Medulla oblongata (tissue), 1 donor: ENCODE measurements around the gene ANKRD55.
"Not testable (repeated sequence)": the region's sequence is repeated elsewhere in the genome, so short reads cannot be mapped to it uniquely, and the experiment has no call there.

Source experiments
- DNase-seq: peaks from one replicate; pipeline ENCODE4 v3.0.0-alpha.2; 2015; ENCODE audit errors: extremely low spot score

ANKRD55 gene

GRCh38 chr5:56207537-56207936 lies 25.6 kb downstream of the ANKRD55 start:
- DNase-seq = no peak

GRCh38 chr5:56206126-56206910 lies 26.8 kb downstream of the ANKRD55 start:
- no peak for DNase-seq

- DNase-seq = not testable (repeated sequence)
These were observed 29.2 kb downstream of the ANKRD55 start for GRCh38 chr5:56203936-56204335.

- DNase-seq = no peak
These were observed 30.6 kb downstream of the ANKRD55 start for GRCh38 chr5:56202483-56202882.

GRCh38 chr5:56201762-56202261 lies 31.3 kb downstream of the ANKRD55 start:
- not testable (repeated sequence) for DNase-seq

- peak; percentile 88 for DNase-seq
These were observed 32.0 kb downstream of the ANKRD55 start for GRCh38 chr5:56200971-56201666.

GRCh38 chr5:56195016-56195415 lies 38.1 kb downstream of the ANKRD55 start:
- no peak for DNase-seq

- no peak for DNase-seq
These were observed 40.9 kb downstream of the ANKRD55 start for GRCh38 chr5:56192246-56192645.

GRCh38 chr5:56191656-56192055 lies 41.5 kb downstream of the ANKRD55 start:
- no peak for DNase-seq

GRCh38 chr5:56190497-56190896 lies 42.6 kb downstream of the ANKRD55 start:
- peak; percentile 66 for DNase-seq

- no peak for DNase-seq
These were observed 47.3 kb downstream of the ANKRD55 start for GRCh38 chr5:56185768-56186311.

- DNase-seq = no peak
These were observed 49.6 kb downstream of the ANKRD55 start for GRCh38 chr5:56183506-56183905.

- no peak for DNase-seq
These were observed 53.7 kb downstream of the ANKRD55 start for GRCh38 chr5:56179442-56179841.

- DNase-seq = no peak
These were observed 54.3 kb downstream of the ANKRD55 start for GRCh38 chr5:56178823-56179222.

GRCh38 chr5:56176871-56177533 lies 56.1 kb downstream of the ANKRD55 start:
- DNase-seq = no peak

GRCh38 chr5:56176155-56176798 lies 56.9 kb downstream of the ANKRD55 start:
- DNase-seq = no peak

- no peak for DNase-seq
These were observed 57.6 kb downstream of the ANKRD55 start for GRCh38 chr5:56175488-56175887.

- no peak for DNase-seq
These were observed 58.1 kb downstream of the ANKRD55 start for GRCh38 chr5:56175021-56175420.

- DNase-seq = no peak
These were observed 60.9 kb downstream of the ANKRD55 start for GRCh38 chr5:56172241-56172640.

GRCh38 chr5:56170557-56170956 lies 62.6 kb downstream of the ANKRD55 start:
- no peak for DNase-seq

GRCh38 chr5:56169949-56170348 lies 63.2 kb downstream of the ANKRD55 start:
- DNase-seq = no peak

GRCh38 chr5:56169281-56169680 lies 63.8 kb downstream of the ANKRD55 start:
- no peak for DNase-seq
